ENCODE data around the gene HIVEP2. TPM values are rescaled to one million over a fixed set of nuclear protein-coding genes. Genes with fewer than 3 reads are reported as not detected.

HIVEP2 gene
- polyA plus RNA-seq, 3 donors = 0.16 to 1.4 (median 0.64) TPM

DNA sequence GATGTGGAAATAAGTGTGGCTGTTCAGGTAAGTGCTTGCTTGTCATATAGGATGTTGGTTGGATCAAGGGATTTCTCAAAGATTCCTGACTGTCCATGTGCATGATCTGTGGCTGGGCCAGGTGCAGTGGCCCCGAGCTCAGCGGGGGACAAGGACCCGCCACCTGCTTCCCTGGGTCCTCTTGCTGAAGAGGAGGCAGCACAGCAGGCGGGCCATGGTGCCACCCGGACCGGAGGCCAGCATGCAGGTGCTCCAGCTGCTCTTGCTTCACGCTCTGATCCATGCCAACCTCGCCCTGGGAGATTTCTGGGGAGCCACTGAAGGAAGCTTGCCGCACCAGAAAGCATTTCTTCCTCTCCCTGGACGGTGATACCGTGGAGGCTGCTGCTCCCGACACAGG lies 173.8 kb downstream of the HIVEP2 start:
- Mint-ChIP-seq H3K27ac (no peak overlapping the region), H3K4me1 (no peaks in the 10 kb centered on the region)
- intact Hi-C loops (cut with micrococcal nuclease) = no loop called here

DNA sequence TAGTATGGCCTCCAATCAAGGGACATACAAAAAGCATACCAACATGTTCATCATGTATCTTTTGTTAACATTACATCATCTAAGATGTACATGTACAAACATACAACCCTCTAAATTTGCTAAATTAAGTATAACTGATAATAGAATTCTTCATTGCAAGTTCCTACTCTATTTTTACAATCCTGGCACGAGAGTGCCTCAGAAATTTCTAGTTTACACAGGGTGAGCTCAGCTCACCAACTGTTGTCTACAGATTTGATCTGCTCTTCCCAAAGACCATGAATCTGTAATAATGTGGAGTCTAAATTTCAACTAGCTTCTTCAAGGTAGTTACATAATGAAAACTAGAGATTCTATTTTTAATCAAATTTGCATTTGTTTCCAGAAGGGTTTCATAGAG lies 179.7 kb downstream of the HIVEP2 start:
- H3K9me3 ChIP-seq (replicated peaks in 1 of 2; ENCODE audit: control insufficient read depth in 1 of 2, insufficient read depth in 1 of 2, low read length in 2 of 2) = no peaks in the 10 kb centered on the region
- no peaks in the 10 kb centered on the region for H3K79me2 ChIP-seq (ENCODE audit: insufficient read depth, low read length)
- H3K4me3 ChIP-seq (replicated peaks in 1 of 3; ENCODE audit: low read depth in 2 of 3, low read length in 3 of 3) = no peak overlapping the region
- WGBS (ENCODE audit: insufficient coverage) = no CpG with 5 or more reads among the region's 1 CpG
- TF ChIP-seq CTCF (IDR thresholded peaks at IDR 0.05) = no peak
- no peak for DNase-seq
- intact Hi-C loops (cut with micrococcal nuclease) = no loop called here
- Mint-ChIP-seq H3K36me3 (peaks cover 10 to 28% of the 10 kb centered on the region in 2 donors), H3K4me1 (no peaks in the 10 kb centered on the region), H3K9me3 (no peaks in the 10 kb centered on the region), H3K27me3 (ENCODE audit: low read depth in 3 of 3) (no peaks in the 10 kb centered on the region), H3K27ac (no peak overlapping the region), H3K4me3 (no peak overlapping the region)
- no peaks in the 10 kb centered on the region for H3K4me1 ChIP-seq (ENCODE audit: control insufficient read depth in 1 of 2, insufficient read depth in 2 of 2, low read length in 2 of 2)
- H3K36me3 ChIP-seq (replicated peaks in 1 of 2; ENCODE audit: control insufficient read depth in 1 of 2, insufficient read depth in 2 of 2, low read length in 2 of 2) = peaks cover 0 to 7% of the 10 kb centered on the region in 2 donors
- H3K27ac ChIP-seq (ENCODE audit: low read depth in 1 of 2, low read length in 2 of 2) = no peak overlapping the region
- no peak overlapping the region for H3K9ac ChIP-seq (ENCODE audit: insufficient read depth, low read length, poor library complexity, severe bottlenecking)
- no peak overlapping the region for H2AFZ ChIP-seq (ENCODE audit: insufficient read depth, low read depth, low read length, poor library complexity, severe bottlenecking)
- H3K27me3 ChIP-seq (ENCODE audit: control insufficient read depth in 2 of 2, insufficient read depth in 2 of 2, low read length in 2 of 2) = no peaks in the 10 kb centered on the region
- H4K20me1 ChIP-seq (ENCODE audit: insufficient read depth, low read length) = no peaks in the 10 kb centered on the region
- H3K4me2 ChIP-seq (replicated peaks; ENCODE audit: extremely low read depth, low read length, poor library complexity, severe bottlenecking) = no peak overlapping the region

More for the DNA sequence above, 173.8 kb downstream of the HIVEP2 start:
- no peak for TF ChIP-seq CTCF (IDR thresholded peaks at IDR 0.05)
- peaks cover 9 to 23% of the 10 kb centered on the region in 2 donors for H3K36me3 Mint-ChIP-seq
- Histone ChIP-seq H3K36me3 (replicated peaks in 1 of 2; ENCODE audit: control insufficient read depth in 1 of 2, insufficient read depth in 2 of 2, low read length in 2 of 2) (peaks cover 0 to 8% of the 10 kb centered on the region in 2 donors), H4K20me1 (ENCODE audit: insufficient read depth, low read length) (no peaks in the 10 kb centered on the region), H3K27ac (ENCODE audit: low read depth in 1 of 2, low read length in 2 of 2) (no peak overlapping the region), H3K4me3 (replicated peaks in 1 of 3; ENCODE audit: low read depth in 2 of 3, low read length in 3 of 3) (no peak overlapping the region), H3K4me1 (ENCODE audit: control insufficient read depth in 1 of 2, insufficient read depth in 2 of 2, low read length in 2 of 2) (no peaks in the 10 kb centered on the region), H3K4me2 (replicated peaks; ENCODE audit: extremely low read depth, low read length, poor library complexity, severe bottlenecking) (no peak overlapping the region), H3K9ac (ENCODE audit: insufficient read depth, low read length, poor library complexity, severe bottlenecking) (no peak overlapping the region), H2AFZ (ENCODE audit: insufficient read depth, low read depth, low read length, poor library complexity, severe bottlenecking) (no peak overlapping the region), H3K27me3 (ENCODE audit: control insufficient read depth in 2 of 2, insufficient read depth in 2 of 2, low read length in 2 of 2) (no peaks in the 10 kb centered on the region), H3K79me2 (ENCODE audit: insufficient read depth, low read length) (no peaks in the 10 kb centered on the region), H3K9me3 (replicated peaks in 1 of 2; ENCODE audit: control insufficient read depth in 1 of 2, insufficient read depth in 1 of 2, low read length in 2 of 2) (no peaks in the 10 kb centered on the region)
- H3K27me3 Mint-ChIP-seq (ENCODE audit: low read depth in 3 of 3) = peaks cover 0 to 2% (median 0%) of the 10 kb centered on the region in 3 donors
- WGBS (ENCODE audit: insufficient coverage) = 100% methylated on average over 12 of the region's 12 CpGs
- peaks cover 0 to 2% (median 0%) of the 10 kb centered on the region in 7 donors for H3K9me3 Mint-ChIP-seq
- H3K4me3 Mint-ChIP-seq = no peak overlapping the region
- no peak for DNase-seq
